Omental fat pad (tissue), 4 donors: ENCODE data around the gene TSPOAP1. TPM values are rescaled to one million over a fixed set of nuclear protein-coding genes. Genes with fewer than 3 reads are reported as not detected.

Experiments
- ATAC-seq: fragments of 150-250 bp; one replicate; pipeline ENCODE4 v1.9.1; 2016; ENCODE audit warnings: mild to moderate bottlenecking, moderate library complexity; ENCODE audit not compliant: low FRiP score
- DNase-seq: peaks from one replicate; pipeline ENCODE4 v3.0.0-alpha.2; 2019; ENCODE audit warnings: low spot score
- CTCF ChIP-seq, 3 donors: fragments of 450-650 bp; IDR thresholded peaks; one replicate each; pipeline ENCODE4 v1.5.1; 2016 to 2017; ENCODE audit warnings: antibody characterized with exemption in 3 of 3, mild to moderate bottlenecking in 3 of 3, moderate library complexity in 2 of 3
- total RNA-seq, 4 donors: library from RNA; depleted of rRNA; stranded (reverse); fragments of >200 nt; gene quantifications; one replicate each; pipeline ENCODE4 v1.1.0, GENCODE V29; 2016

The TSPOAP1 gene
- total RNA-seq, 4 donors from 2014 or later = 1.9 to 13.6 (median 5.4) TPM

DNA sequence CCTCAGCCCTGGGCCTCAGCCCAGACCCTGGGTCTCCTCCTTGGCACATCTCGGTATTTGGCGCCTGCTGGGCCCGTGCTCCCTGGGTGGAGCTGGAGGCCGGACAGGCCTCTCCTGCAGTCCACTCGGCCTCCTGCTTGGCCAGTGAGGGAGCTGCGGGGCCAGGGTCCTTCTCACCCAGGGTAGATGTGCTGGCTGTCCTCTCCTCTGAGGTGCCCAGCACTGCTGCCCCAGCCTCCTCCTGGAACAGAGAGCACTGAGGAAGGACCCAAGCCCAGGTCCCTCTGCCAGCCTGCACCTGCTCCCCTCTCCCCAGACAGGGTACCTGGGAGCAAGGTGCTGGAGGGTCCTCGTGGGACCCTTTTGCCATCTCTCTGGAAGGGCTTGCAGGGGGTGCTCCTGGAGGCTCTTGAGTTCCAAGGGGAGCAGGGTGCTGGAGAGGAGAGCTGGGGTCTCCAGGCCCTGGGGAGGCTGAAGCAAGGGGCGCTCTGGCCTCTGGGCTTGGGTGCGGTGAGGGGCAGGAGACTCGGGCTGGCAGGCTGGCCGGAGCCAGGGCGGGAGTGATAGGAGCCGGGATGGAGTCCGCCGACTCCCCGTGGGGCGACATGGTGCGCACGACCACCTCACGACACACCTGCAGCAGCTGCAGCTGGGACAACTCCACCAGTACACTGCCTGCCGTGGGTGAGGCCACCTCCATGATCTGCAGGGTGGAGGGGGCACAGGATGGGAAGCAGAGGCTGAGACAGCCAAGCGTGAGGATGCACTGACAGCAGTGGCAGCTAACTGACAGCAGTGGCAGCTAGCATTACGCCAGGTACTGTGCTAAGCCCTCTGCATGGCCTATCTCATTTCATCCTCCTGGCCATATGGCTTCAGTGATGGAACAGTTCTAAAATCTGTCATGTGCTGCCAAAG is 17.8 kb downstream of the TSPOAP1 start:
- ATAC-seq = no peak
- DNase-seq = no peak
- TF ChIP-seq CTCF (IDR thresholded peaks at IDR 0.05) = no peak

- no peak for TF ChIP-seq CTCF (IDR thresholded peaks at IDR 0.05)
- DNase-seq = no peak
- no peak for ATAC-seq
Measured at GRCh38 chr17:58309918-58310259, 18.7 kb downstream of the TSPOAP1 start.

- no peak for TF ChIP-seq CTCF (IDR thresholded peaks at IDR 0.05)
- no peak for ATAC-seq
- no peak for DNase-seq
Measured at GRCh38 chr17:58308985-58309917, 19.3 kb downstream of the TSPOAP1 start.

DNA sequence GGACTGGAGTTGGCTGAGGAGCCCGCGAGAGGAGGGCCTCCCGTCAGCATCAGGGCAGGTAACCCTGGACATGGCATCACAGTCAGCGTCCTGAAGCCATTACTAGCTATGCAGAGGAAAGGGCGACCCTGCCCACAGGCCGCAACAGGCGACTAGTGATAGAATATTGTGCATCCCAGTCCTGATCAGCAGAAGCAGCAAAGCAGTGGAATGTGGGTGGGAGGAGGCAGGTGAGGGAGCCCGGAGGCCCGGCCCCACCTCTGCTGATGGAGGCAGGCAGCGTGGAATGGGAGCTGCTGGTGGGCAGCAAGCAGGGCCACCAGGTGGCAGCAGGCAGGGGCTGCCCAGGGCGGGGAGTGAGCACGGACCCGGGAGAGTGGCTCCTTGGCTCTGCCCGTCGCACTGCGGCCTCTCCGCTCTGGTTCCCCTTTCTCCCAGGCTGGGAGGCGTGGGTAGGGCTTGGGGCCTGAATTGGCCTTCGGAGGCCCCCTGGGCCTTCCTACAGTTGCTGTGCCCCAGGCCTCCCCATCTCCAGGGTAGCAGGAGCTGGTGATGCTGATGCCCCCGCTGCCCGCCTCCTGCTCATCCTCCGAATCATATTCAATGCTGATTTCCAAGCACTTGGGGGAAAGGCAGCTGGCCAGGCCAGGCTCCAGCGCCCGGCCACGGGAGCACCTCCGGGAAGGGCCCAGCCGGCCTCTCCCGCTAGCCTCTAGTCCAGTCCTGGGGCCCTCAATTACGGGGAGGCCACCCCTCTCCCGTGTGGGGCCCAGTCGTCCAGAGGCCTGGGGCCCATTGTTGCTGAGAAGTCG is 20.2 kb downstream of the TSPOAP1 start:
- TF ChIP-seq CTCF (IDR thresholded peaks at IDR 0.05) = no peak
- no peak for DNase-seq
- no peak for ATAC-seq

- DNase-seq = no peak
- no peak for ATAC-seq
- no peak for TF ChIP-seq CTCF (IDR thresholded peaks at IDR 0.05)
Measured at GRCh38 chr17:58307468-58308172, 21.0 kb downstream of the TSPOAP1 start.
